ENCODE measurements around the gene TMEM184A.

DNA sequence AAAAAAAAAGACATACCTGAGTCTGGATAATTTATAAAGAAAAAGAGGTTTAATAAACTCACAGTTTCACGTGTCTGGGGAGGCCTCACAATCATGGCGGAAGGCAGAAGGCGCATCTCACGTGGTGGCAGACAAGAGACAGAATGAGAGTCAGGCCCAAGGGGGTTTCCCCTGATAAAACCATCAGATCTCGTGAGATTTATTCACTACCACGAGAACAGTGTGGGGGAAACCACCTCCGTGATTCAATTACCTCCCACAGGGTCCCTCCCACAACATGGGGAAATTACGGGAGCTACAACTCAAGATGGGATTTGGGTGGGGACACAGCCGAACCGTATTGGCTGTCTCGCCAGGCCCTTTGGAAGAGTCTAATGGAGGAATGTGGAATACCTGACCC, 34.5 kb downstream of the TMEM184A start:
- TF ChIP-seq POLR2A (IDR thresholded peaks at IDR 0.05; ENCODE audit: low read length) (no peak), GATA1 (IDR thresholded peaks at IDR 0.05; ENCODE audit: low read depth, low read length) (no peak)

All from erythroblast (primary cell).